CD4-positive, alpha-beta T cell treated with Interleukin-2 at 100 ng/mL for 4 hours (primary cell): Measurements from ENCODE around the gene ODC1.
"Not testable (repeated sequence)": the region's sequence is repeated elsewhere in the genome, so short reads cannot be mapped to it uniquely, and the experiment has no call there.

Source experiments
- DNase-seq: peaks from one replicate; pipeline ENCODE4 v3.0.0-alpha.2; 2020; ENCODE audit warnings: low spot score

The ODC1 gene

GRCh38 chr2:10447895-10448575 is at the start of gene ODC1:
TSS of gene ODC1 (minus strand) at chr2:10448327. CDS start at chr2:10445032, 3,295 bp downstream.
- DNase-seq = peak; percentile 98

DNA sequence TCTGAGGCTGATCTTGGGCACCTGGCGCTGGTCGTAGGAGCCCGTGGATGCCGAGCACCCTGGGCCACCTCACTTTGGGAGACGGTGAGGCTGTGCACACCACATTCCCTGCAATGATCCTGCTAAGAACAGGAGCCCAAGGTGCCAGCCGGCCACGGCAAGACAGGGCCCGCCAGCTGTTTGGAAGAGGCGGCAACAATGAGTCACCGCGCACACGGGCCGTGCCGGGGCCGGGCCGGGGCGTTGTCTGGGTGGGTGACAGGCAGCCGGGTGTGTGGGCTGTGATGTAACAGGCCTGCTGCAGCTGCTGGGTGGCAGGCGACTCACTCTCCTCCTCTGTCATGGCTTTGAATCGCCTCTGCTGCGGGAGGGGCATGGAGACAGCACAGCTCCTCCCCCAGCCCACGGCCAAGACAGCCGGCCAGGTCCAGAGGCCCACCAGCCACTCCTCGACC is 49.7 kb upstream of the ODC1 start:
- peak; percentile 76 for DNase-seq

- DNase-seq = no peak
These were observed 47.8 kb upstream of the ODC1 start for GRCh38 chr2:10495988-10496313.

DNA sequence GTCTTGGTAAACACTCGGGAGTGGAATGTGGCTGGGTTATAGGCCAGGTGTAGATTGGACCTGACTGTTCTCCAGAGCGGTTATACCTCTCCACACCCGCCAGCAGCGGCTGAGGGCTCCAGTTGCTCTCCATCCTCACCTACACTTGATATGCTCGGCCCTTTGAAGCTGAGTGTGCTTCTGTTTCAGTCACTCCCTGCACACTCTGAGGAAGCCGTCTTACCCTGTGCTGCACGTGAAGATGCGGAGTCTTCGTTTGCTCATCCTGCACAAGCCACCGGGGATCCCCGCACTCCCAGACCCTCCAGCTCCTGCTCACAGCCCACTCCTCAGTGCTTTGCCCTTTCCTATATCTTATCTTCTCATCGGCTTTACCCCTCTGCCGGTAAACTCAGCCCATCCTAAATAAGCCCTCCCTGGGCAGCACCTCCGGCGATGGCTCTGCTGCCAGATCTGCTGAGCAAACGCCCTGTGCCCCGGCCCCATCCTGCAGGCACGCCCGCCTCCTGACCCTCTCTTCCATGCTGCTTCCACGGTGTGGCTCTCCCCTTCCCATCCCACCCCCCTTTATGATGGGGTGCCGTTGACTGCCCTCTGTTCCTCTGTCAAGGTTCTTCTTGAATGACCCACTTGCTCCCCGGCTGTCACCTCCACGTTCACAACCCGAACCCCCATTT is 47.3 kb upstream of the ODC1 start:
- no peak for DNase-seq

- no peak for DNase-seq
These were observed 46.4 kb upstream of the ODC1 start for GRCh38 chr2:10494351-10495066.

- DNase-seq = peak; percentile 91
These were observed 45.6 kb upstream of the ODC1 start for GRCh38 chr2:10493634-10494281.

DNA sequence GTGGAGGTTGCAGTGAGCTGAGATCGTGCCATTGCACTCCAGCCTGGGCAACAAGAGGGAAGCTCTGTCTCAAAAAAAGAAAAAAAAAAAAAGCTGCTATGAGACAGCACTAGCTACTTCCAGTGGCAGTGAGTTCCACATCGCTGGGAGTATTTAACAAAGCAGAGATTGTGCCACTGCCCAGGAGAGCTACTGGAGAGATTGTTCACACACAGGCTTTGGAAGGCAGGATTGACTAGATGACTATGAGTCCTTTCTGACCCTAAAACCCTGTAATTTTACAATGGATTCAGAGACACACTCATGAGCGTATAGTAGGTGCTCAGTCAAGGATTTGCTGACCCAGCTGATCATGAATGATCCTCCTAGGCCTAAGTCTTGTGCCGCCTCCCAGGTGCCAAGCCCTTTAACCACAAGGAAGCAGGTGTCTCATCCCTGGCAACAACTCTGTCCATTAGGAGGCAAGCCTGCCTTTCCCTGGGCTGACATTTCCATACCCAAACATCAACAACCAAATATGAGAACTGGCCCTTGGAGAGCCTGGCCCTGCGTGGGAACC is 45.0 kb upstream of the ODC1 start:
- DNase-seq = no peak

- no peak for DNase-seq
These were observed 42.7 kb upstream of the ODC1 start for GRCh38 chr2:10490806-10491291.

DNA sequence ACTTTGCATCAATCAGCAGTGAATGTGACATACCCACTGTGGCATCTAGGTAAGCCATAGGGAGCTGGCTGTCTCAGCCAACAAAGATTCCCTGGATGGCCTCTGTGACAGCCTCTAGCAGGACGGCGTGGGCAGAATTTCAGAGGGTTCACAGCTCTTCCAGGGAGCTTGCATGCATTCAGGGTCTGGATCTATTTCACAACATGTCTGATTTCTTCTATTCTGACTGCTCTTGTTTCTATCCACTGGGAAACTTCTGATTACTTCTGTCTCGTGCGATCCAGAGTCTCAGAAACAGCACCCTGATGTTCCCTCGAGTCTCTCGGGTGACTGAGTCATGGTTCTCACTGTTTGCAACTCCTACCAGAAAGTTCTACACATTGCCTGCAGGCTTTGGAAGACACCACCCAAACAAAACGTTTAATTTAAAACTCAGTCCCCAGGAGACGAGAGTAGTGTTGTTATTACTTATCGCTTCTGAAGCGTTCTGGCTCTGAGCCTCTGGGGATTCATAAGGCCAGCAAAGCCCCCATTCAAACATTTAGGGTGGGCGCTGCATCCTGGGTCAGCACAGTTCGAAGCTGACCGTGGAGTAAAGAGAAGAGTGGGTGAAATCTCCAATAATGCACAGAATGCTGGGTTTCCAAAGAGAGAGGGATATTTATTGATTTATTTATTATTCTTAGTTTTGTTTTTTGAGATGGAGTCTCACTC is 41.9 kb upstream of the ODC1 start:
- no peak for DNase-seq

GRCh38 chr2:10488142-10488541 is 40.0 kb upstream of the ODC1 start:
- not testable (repeated sequence) for DNase-seq

DNA sequence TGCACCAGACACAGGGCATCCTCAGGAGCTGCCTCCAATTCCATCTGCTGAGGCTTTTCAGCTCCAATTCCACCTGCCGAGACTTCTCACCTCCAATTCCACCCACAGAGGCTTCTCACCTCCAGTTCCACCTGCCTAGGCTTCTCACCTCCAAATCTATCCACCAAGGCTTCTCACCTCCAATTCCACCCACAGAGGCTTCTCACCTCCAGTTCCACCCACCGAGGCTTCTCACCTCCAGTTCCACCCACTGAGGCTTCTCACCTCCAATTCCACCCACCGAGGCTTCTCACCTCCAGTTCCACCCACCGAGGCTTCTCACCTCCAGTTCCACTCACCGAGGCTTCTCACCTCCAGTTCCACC is 39.6 kb upstream of the ODC1 start:
- not testable (repeated sequence) for DNase-seq

DNA sequence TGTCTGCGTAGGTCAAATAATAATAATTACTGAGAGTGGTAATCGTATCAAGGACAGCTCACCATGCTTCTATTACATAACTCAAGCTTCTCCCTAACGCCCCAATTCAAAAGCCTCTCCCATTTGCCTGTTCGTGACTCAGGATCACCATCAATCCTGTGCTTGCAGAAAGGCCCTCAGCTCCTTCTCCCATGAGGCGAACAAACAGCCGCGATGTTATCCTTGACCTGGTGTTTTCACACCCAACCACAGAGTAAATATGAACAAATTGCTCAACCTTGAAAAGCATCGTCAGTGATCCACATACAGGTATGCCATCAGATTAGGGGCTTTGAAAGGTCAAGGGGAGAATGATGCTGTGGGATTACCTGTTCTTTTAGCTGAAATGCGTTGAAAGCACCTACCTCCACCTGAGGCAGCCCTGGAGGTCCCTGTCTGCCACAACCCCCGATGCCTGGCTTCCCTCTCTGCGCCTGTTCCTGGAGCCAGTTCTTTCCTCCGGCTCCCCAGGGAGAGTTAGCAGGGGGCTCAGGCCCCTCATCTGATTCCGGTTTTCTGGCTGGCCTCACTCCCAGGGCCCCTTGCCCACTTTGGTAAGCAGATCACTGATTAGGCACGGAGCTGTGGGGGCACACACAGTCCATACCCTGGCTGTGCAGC is 39.1 kb upstream of the ODC1 start:
- DNase-seq = no peak

GRCh38 chr2:10486601-10487079 is 38.5 kb upstream of the ODC1 start:
- DNase-seq = no peak

GRCh38 chr2:10486091-10486490 is 38.0 kb upstream of the ODC1 start:
- no peak for DNase-seq

DNA sequence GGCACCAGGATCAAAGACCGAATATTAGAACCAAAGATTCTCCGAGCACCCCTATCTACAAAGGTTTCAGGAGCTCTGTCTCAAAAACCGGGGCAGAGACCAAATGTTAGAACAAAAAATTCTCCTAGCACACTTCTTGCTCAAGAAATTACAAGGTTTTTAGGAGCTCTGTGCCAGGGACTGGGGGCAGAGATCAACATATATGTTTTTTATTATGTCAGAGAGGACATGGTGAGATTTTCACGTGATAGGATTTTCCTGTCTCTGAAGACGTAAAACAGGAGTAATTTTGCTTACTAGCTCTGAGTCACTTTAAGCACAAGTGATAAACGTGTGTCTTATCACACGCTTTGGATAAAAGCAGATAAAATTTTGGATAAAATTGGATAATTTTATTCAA is 34.8 kb upstream of the ODC1 start:
- no peak for DNase-seq

DNA sequence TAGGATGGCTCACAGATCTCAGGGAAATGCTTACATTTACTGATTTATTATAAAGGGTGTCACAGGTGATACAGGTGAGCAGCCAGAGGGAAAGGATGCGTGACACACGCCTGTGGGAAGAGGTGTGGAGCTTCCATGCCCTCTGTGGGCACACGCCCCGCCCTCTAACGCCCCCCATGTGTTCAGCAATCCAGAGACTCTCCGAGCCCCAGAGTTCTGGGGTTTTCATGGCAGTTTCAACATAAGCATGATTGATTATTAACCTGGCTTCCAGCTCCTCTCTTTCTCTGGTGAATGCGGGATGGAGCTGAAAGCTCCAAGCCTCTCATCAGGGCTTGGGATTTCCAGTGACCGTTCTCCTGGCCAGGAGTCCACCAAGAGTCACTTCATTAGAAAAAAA is 34.3 kb upstream of the ODC1 start:
- DNase-seq = no peak

GRCh38 chr2:10481666-10482157 is 33.6 kb upstream of the ODC1 start:
- no peak for DNase-seq

DNA sequence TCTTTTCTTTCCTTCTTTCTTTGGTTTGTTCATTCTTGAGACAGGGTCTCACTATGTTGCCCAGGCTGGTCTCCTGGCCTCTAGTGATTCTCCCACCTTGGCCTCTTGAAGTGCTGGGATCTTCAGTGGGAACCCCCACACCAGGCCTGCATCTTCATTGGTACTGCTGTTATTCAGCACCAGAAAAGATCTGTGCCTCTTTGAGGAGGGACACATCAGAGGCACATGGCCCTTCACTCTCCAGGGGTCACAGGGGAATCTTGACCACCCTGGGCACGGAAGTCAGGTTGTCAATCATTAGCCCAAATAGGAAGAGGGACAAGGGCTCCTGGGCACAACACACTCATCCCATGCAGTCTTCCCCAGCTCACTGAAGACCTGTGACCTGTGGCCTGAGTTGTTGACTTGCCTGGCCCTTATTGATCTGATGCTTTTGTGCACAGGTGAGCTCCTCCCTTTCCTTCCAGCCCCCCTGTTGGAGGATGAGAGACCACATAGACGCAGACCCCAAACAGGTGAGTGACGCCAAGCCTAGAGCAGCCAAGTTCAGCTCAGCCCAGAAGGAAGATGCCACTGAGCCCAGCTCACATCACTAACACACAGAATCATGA is 33.0 kb upstream of the ODC1 start:
- DNase-seq = no peak

DNA sequence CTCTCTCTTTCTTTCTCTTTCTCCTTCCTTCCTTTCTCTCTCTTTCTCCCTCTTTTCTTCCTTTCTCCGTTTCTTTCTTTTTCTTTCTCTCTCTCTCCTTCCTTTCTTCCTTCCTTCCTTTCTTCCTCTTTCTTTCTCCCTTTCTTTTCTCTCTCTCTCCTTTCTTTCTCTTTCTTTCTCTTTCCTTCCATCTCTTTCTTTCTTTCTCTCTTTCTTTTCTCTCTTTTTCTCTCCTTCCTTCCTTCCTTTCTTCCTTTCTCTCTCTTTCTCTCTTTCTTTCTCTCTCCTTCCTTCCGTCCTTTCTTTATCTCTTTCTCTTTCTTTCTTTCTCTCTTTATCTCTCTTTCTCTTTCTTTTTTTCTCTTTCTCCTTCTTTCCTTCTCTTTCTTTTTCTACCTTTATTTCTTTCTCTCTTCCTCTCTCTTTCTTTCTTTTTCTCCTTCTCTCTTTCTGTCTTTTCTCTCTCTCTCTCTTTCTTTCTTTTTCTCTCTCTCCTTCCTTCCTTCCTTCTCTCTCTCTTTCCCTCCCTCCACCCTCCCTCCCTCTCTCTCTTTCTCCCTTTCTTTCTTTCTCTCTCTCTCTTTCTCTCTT is 32.3 kb upstream of the ODC1 start:
- DNase-seq = no peak

GRCh38 chr2:10478916-10479315 is 30.8 kb upstream of the ODC1 start:
- DNase-seq = no peak
